Measurements from ENCODE around the gene ZNF837. TPM values are rescaled to one million over a fixed set of nuclear protein-coding genes. Genes with fewer than 3 reads are reported as not detected.

The ZNF837 gene
- polyA plus RNA-seq, 1 donor: 3.1 TPM

DNA sequence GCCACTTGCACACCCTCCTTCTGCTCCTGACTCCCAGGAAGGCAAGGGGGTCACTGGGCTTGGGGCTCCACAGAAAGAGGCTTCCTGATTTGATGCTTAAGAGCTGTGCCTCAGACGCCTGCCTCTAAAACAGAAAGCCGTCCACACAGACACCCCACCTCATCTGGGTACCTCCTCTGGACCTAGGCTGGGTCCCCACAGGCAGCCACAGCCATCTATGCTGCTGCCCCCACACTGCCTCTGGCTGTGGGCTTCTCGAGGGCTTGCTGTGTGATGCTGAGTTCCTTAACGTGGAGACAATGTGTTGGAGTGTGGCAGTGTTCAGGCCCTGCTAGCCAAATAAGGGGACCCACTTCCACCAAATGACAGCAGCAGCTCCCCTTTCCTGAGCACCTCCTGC is 62.5 kb downstream of the ZNF837 start:
- DNase-seq: no peak

Other genes starting within 250 kb of the ZNF837 start
- 26.2 TPM for gene ZNF329, start 230.2 kb downstream of the ZNF837 start, polyA plus RNA-seq (ENCODE audit: insufficient read length)
- gene ZNF274, start 198.0 kb downstream of the ZNF837 start, polyA plus RNA-seq (ENCODE audit: insufficient read length): 22.8 TPM
- gene ZNF544, start 152.1 kb downstream of the ZNF837 start, polyA plus RNA-seq (ENCODE audit: insufficient read length): 47.9 TPM
- 11.4 TPM for gene ZNF8, start 102.1 kb downstream of the ZNF837 start, polyA plus RNA-seq (ENCODE audit: insufficient read length)
- 58.1 TPM for gene ERVK3-1, start 75.7 kb downstream of the ZNF837 start, polyA plus RNA-seq (ENCODE audit: insufficient read length)
- 4.1 TPM for gene ZSCAN22, start 54.0 kb downstream of the ZNF837 start, polyA plus RNA-seq (ENCODE audit: insufficient read length)
- gene A1BG, start 27.5 kb downstream of the ZNF837 start, polyA plus RNA-seq (ENCODE audit: insufficient read length): 0.57 TPM
- 4.2 TPM for gene ZNF497, start 18.3 kb downstream of the ZNF837 start, polyA plus RNA-seq (ENCODE audit: insufficient read length)
- 819 TPM for gene RPS5, start 6.2 kb upstream of the ZNF837 start, polyA plus RNA-seq (ENCODE audit: insufficient read length)
- gene RNF225, start 14.6 kb upstream of the ZNF837 start, polyA plus RNA-seq (ENCODE audit: insufficient read length): not detected
- gene ZNF584, start 27.6 kb upstream of the ZNF837 start, polyA plus RNA-seq (ENCODE audit: insufficient read length): 11.7 TPM
- gene ZNF132, start 59.1 kb upstream of the ZNF837 start, polyA plus RNA-seq (ENCODE audit: insufficient read length): 16.7 TPM
- gene ZNF324B, start 70.6 kb upstream of the ZNF837 start, polyA plus RNA-seq (ENCODE audit: insufficient read length): 5.4 TPM
- gene ZNF324, start 86.0 kb upstream of the ZNF837 start, polyA plus RNA-seq (ENCODE audit: insufficient read length): 9.1 TPM
- gene ZNF446, start 95.3 kb upstream of the ZNF837 start, polyA plus RNA-seq (ENCODE audit: insufficient read length): 14.1 TPM
- 9.9 TPM for gene SLC27A5, start 131.0 kb upstream of the ZNF837 start, polyA plus RNA-seq (ENCODE audit: insufficient read length)
- 9.1 TPM for gene ZBTB45, start 138.8 kb upstream of the ZNF837 start, polyA plus RNA-seq (ENCODE audit: insufficient read length)
- 706 TPM for gene TRIM28, start 163.0 kb upstream of the ZNF837 start, polyA plus RNA-seq (ENCODE audit: insufficient read length)
- 101 TPM for gene CHMP2A, start 174.1 kb upstream of the ZNF837 start, polyA plus RNA-seq (ENCODE audit: insufficient read length)
- 95.9 TPM for gene UBE2M, start 177.6 kb upstream of the ZNF837 start, polyA plus RNA-seq (ENCODE audit: insufficient read length)
- 50.1 TPM for gene MZF1, start 192.3 kb upstream of the ZNF837 start, polyA plus RNA-seq (ENCODE audit: insufficient read length)